Sigmoid colon (tissue), 7 donors: ENCODE results near the gene CPB1. TPM values are rescaled to one million over a fixed set of nuclear protein-coding genes. Genes with fewer than 3 reads are reported as not detected.

ENCODE experiments used
- DNase-seq: peaks from one replicate; pipeline ENCODE4 v3.0.0-alpha.2; 2019
- H3K27ac ChIP-seq, 4 donors: fragments of 200-600 bp; sonication (generic); one replicate each; pipeline ENCODE4 v1.5.1; 2016 to 2019; ENCODE audit warnings: mild to moderate bottlenecking in 1 of 4
- H3K27me3 ChIP-seq, 3 donors: fragments of 200-600 bp; sonication (generic); one replicate each; pipeline ENCODE4 v1.5.1; 2019; ENCODE audit warnings: mild to moderate bottlenecking in 1 of 3
- H3K36me3 ChIP-seq, 4 donors: fragments of 200-600 bp; sonication (generic); one replicate each; pipeline ENCODE4 v1.5.1; 2016 to 2019
- H3K4me1 ChIP-seq, 4 donors: fragments of 200-600 bp; sonication (generic); one replicate each; pipeline ENCODE4 v1.5.1; 2017 to 2019
- H3K4me3 ChIP-seq, 4 donors: fragments of 200-600 bp; sonication (generic); one replicate each; pipeline ENCODE4 v1.5.1; 2017 to 2019; ENCODE audit warnings: mild to moderate bottlenecking in 2 of 4, moderate library complexity in 1 of 4
- H3K9me3 ChIP-seq, 4 donors: fragments of 200-600 bp in 3 of 4; sonication (generic) in 3 of 4; one replicate each; pipeline versions ENCODE4 v1.5.1 to v1.6.1; 2013 to 2019
- CTCF ChIP-seq, 4 experiments: fragments of 450-650 bp in 3 of 4; fragments of 200-600 bp in 1 of 4; IDR thresholded peaks; one replicate each; pipeline ENCODE4 v1.5.1; 2016 to 2019; ENCODE audit warnings: antibody characterized with exemption in 4 of 4, mild to moderate bottlenecking in 3 of 4, moderate library complexity in 2 of 4
- EP300 ChIP-seq, 4 donors: sonication (generic); formaldehyde crosslinking; IDR thresholded peaks; one replicate each; pipeline ENCODE4 v1.6.1; 2017; ENCODE audit warnings: antibody characterized with exemption in 4 of 4
- POLR2A ChIP-seq, 2 donors: fragments of 450-650 bp; IDR thresholded peaks; one replicate each; pipeline ENCODE4 v1.6.1; 2016; ENCODE audit warnings: antibody characterized with exemption in 2 of 2, mild to moderate bottlenecking in 2 of 2, moderate library complexity in 2 of 2
- POLR2AphosphoS5 ChIP-seq, 4 donors: sonication (generic); formaldehyde crosslinking; IDR thresholded peaks; one replicate each; pipeline ENCODE4 v1.6.1; 2017; ENCODE audit warnings: antibody characterized with exemption in 4 of 4
- WGBS, 2 donors: extraction: QIAGEN DNeasy Blood & Tissue Kit; methylation state at CpG; one replicate each; pipeline ENCODE4 v1.1.7; 2013; 5-methylcytosine and 5-hydroxymethylcytosine counted together
- intact Hi-C: fragments of 100-400 bp; cut with DNase I; formaldehyde crosslinking; loops from one replicate; pipeline ENCODE4 v1.15.1; 2023
- polyA plus RNA-seq, 3 donors: library from polyadenylated mRNA; stranded (reverse); fragments of 200-250 nt; gene quantifications; one replicate each; pipeline ENCODE4 v1.2.3, GENCODE V29; 2013
- total RNA-seq, 4 donors: library from RNA; depleted of rRNA; stranded (reverse); fragments of >200 nt; gene quantifications; one replicate each; pipeline ENCODE4 v1.1.0, GENCODE V29; 2016
- donor health status: healthy with polysubstance abuse.
- donor health status: Bipolar disorder and iron deficiency.
- donor health status: healthy.

CPB1 gene
- total and polyA plus RNA-seq, 7 donors, result 0.22 to 11.4 (median 2.0) TPM; not detected in 3

- H3K27ac ChIP-seq, result no peak overlapping the region
- TF ChIP-seq EP300 (IDR thresholded peaks at IDR 0.05), result no peak
- no peak for TF ChIP-seq POLR2AphosphoS5 (IDR thresholded peaks at IDR 0.05)
- no peak for TF ChIP-seq CTCF (IDR thresholded peaks at IDR 0.05)
- no peak for TF ChIP-seq POLR2A (IDR thresholded peaks at IDR 0.05)
- no peak for DNase-seq
- intact Hi-C loops, result no loop called here
- H3K4me3 ChIP-seq, result no peak overlapping the region
- H3K36me3 ChIP-seq, result no peaks in the 10 kb centered on the region
- 70 to 82% methylated on average over 1 of the region's 1 CpG for WGBS, 2 donors
- no peaks in the 10 kb centered on the region for H3K9me3 ChIP-seq
- H3K4me1 ChIP-seq, result peaks cover 0 to 3% (median 0%) of the 10 kb centered on the region in 4 donors
- H3K27me3 ChIP-seq, result no peaks in the 10 kb centered on the region
Observed at GRCh38 chr3:148848410-148848809, 20.8 kb downstream of the CPB1 start.

GRCh38 chr3:148852271-148852992 lies 24.8 kb downstream of the CPB1 start:
- intact Hi-C loops, result no loop called here
- TF ChIP-seq EP300 (IDR thresholded peaks at IDR 0.05) (no peak), CTCF (IDR thresholded peaks at IDR 0.05) (no peak), POLR2A (IDR thresholded peaks at IDR 0.05) (no peak), POLR2AphosphoS5 (IDR thresholded peaks at IDR 0.05) (no peak)
- Histone ChIP-seq H3K4me1 (no peaks in the 10 kb centered on the region), H3K27ac (no peak overlapping the region), H3K27me3 (no peaks in the 10 kb centered on the region), H3K4me3 (no peak overlapping the region), H3K9me3 (no peaks in the 10 kb centered on the region), H3K36me3 (no peaks in the 10 kb centered on the region)
- 77 to 80% methylated on average over 7 of the region's 7 CpGs for WGBS, 2 donors
- DNase-seq, result no peak

- H3K36me3 ChIP-seq, result no peaks in the 10 kb centered on the region
- TF ChIP-seq CTCF (IDR thresholded peaks at IDR 0.05), result no peak
- TF ChIP-seq POLR2AphosphoS5 (IDR thresholded peaks at IDR 0.05), result no peak
- no peak for TF ChIP-seq POLR2A (IDR thresholded peaks at IDR 0.05)
- no peak for TF ChIP-seq EP300 (IDR thresholded peaks at IDR 0.05)
- WGBS, 2 donors, result 81 to 91% methylated on average over 2 of the region's 2 CpGs
- DNase-seq, result no peak
- H3K27me3 ChIP-seq, result no peaks in the 10 kb centered on the region
- no peaks in the 10 kb centered on the region for H3K9me3 ChIP-seq
- no peak overlapping the region for H3K4me3 ChIP-seq
- H3K4me1 ChIP-seq, result no peaks in the 10 kb centered on the region
- intact Hi-C loops, result no loop called here
- H3K27ac ChIP-seq, result no peak overlapping the region
Observed at GRCh38 chr3:148853076-148853475, 25.5 kb downstream of the CPB1 start.

- no peaks in the 10 kb centered on the region for H3K9me3 ChIP-seq
- no peaks in the 10 kb centered on the region for H3K36me3 ChIP-seq
- no peak for DNase-seq
- no peak for TF ChIP-seq POLR2AphosphoS5 (IDR thresholded peaks at IDR 0.05)
- TF ChIP-seq EP300 (IDR thresholded peaks at IDR 0.05), result no peak
- no peak for TF ChIP-seq CTCF (IDR thresholded peaks at IDR 0.05)
- no peak for TF ChIP-seq POLR2A (IDR thresholded peaks at IDR 0.05)
- H3K27me3 ChIP-seq, result no peaks in the 10 kb centered on the region
- H3K4me3 ChIP-seq, result no peak overlapping the region
- no peaks in the 10 kb centered on the region for H3K4me1 ChIP-seq
- intact Hi-C loops, result no loop called here
- H3K27ac ChIP-seq, result no peak overlapping the region
Observed at GRCh38 chr3:148854061-148854460, 26.4 kb downstream of the CPB1 start.

GRCh38 chr3:148856384-148856783 lies 28.8 kb downstream of the CPB1 start:
- Histone ChIP-seq H3K36me3 (no peaks in the 10 kb centered on the region), H3K27ac (no peak overlapping the region), H3K27me3 (no peaks in the 10 kb centered on the region), H3K4me1 (no peaks in the 10 kb centered on the region), H3K4me3 (no peak overlapping the region), H3K9me3 (no peaks in the 10 kb centered on the region)
- peak; percentile 59 for DNase-seq
- 86 to 91% methylated on average over 3 of the region's 3 CpGs for WGBS, 2 donors
- intact Hi-C loops, result no loop called here
- TF ChIP-seq POLR2AphosphoS5 (IDR thresholded peaks at IDR 0.05), result peak in 2 of 4 donors; percentile 13 to 19
- TF ChIP-seq EP300 (IDR thresholded peaks at IDR 0.05), result no peak
